Jurkat, Clone E6-1 (cell line): ENCODE results near the gene TSEN54.
A peak's percentile ranks its signal among the peaks of the same experiment; 100 is the strongest.

ENCODE experiments used
- DNase-seq: peaks from one replicate; pipeline ENCODE4 v3.0.0-alpha.2; 2011; ENCODE audit warnings: low read depth, low spot score
- H3K4me3 ChIP-seq: 2 replicates; pipeline ENCODE4 v1.5.1; 2011; ENCODE audit warnings: mild to moderate bottlenecking, low read length, control low read depth, moderate library complexity

TSEN54 gene

GRCh38 chr17:75531721-75532072 is 15.4 kb downstream of the TSEN54 start:
- DNase-seq: no peak
- H3K4me3 ChIP-seq: no peak overlapping the region

GRCh38 chr17:75535119-75535537 is 18.8 kb downstream of the TSEN54 start:
- H3K4me3 ChIP-seq: no peak overlapping the region
- DNase-seq: peak; percentile 30

DNA sequence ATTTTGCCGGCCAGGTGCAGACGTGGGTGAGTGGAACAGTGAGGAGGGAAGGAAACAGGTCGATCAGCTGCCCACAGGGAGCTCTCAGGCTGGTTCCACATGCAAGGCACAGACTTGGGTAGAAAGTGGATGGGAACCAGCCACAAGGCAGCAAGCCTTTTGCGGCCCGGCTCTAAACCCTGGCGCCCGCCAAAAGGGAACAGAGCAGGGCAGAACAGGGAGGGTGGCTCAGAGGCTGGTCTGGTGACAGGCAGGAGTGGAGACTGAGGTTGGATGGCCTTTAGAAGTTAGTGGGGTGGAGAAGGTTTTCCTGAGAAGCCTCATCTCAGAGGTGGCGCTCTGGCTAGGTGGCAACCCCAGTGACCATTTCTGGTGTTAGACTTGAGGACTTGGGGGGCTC is 19.5 kb downstream of the TSEN54 start:
- no peak overlapping the region for H3K4me3 ChIP-seq
- DNase-seq: no peak

- no peak for DNase-seq
- H3K4me3 ChIP-seq: no peak overlapping the region
These were observed 20.0 kb downstream of the TSEN54 start for GRCh38 chr17:75536366-75536765.

GRCh38 chr17:75539967-75540729 is 23.8 kb downstream of the TSEN54 start:
- no peak for DNase-seq
- H3K4me3 ChIP-seq: no peak overlapping the region

GRCh38 chr17:75540923-75541503 is 24.7 kb downstream of the TSEN54 start:
- DNase-seq: no peak
- H3K4me3 ChIP-seq: no peak overlapping the region

DNA sequence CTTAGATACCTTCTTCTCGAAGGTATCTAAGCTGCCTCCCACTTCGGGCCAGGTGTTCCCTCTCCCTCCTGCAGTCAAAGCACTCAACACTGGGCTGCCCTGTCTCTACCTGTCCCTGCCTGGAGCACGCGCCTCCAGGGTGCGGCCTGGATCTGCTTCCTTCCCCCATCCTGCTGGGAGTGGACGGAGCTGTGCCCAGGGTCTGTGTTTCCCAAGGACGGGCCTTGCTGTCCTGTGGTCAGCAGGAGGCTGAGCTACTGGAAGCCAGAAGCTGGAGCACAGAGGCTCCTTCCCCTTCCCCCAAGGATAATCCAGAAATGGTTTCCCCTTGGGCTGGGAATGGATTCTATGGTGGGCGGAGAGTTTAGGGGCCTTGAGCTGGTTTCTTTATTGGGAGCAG is 25.9 kb downstream of the TSEN54 start:
- no peak overlapping the region for H3K4me3 ChIP-seq
- no peak for DNase-seq

GRCh38 chr17:75542728-75543336 is 26.5 kb downstream of the TSEN54 start:
- no peak for DNase-seq
- H3K4me3 ChIP-seq: no peak overlapping the region

GRCh38 chr17:75544250-75544649 is 27.9 kb downstream of the TSEN54 start:
- no peak for DNase-seq
- no peak overlapping the region for H3K4me3 ChIP-seq

- no peak for DNase-seq
These were observed 29.9 kb downstream of the TSEN54 start for GRCh38 chr17:75546181-75546580.

DNA sequence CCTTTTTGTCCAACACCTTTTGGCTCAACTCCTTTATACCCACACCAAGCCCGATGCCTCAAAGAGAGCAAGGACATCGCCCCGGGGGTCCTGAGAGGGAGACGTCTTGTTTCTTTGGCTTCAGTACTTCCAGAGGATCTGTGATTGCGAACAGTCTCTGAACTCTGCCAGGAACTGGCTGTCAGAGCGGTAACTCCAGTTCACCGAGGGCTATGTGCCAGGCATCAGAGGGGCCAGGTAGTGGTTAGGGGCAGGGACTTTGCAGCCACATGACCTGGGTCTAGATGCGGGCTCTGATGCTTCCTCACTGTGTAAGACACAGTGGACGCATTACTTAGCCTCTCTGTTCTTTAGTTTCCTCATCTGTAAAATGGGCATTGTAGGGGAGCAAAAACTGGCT is 30.8 kb downstream of the TSEN54 start:
- H3K4me3 ChIP-seq: no peak overlapping the region
- DNase-seq: no peak

More at GRCh38 chr17:75546181-75546580, 29.9 kb downstream of the TSEN54 start:
- H3K4me3 ChIP-seq: no peak overlapping the region

DNA sequence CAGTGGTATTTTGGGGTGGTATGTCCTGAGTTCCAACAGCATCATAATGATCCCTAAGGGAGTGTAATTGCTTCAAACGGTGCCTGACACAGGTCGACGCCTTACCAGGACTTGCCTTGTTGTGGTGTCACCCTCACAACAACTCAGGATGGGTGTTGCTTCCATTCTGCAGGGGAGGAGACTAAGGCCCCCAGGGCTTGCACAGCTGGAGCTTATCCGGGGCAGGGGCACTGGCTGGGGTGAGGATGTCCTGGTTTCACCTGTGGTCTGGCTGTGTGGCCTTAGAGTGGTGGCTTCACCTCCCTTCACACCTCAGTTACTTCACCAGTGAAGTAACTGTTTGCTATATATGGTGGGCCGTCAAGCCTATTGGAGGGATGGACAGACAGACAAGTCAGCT is 32.5 kb downstream of the TSEN54 start:
- DNase-seq: no peak
- no peak overlapping the region for H3K4me3 ChIP-seq

DNA sequence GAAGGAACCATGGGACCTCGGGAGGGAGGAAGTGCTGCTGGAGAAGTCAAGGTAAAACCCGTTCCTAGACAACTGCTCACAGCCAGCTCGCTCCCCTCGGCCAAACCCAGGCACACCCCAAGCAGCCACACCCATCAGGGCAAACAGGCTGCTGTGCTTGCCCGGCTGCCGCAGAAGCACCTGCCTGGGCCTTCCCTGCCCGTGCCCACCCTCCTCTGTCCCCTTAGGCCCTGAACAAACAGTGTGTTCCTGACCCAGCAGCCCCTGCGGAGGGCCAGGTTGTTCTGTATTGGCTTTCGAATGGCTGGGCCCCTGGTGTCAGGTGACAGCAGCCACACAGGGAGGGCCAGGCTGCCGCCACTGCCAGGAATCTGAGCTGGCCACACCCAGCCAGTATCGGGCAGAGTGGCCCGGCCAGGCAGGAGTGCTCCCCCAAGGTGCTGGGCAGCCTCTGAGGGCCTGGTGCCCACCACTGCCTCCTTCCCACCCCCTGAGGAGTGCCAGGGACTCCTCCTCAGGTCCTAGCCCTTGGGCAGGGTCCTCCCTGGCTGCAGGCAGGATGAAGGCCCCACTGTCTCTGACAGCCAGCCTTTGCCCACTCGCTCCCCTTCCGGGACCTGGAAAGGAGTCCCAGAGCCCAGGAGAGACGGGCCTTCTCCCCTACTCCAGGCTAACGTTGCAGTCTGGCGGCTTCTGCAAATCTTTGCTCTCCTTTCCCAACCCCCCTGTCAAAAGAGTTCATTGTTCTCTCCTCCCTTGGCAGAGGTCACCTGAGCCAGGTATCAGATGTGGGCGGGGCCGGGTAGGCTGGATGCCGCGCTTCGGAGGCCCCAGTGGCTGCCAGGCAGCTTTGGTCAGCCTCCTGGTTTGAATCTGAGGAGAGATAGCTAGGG is 33.2 kb downstream of the TSEN54 start:
- no peak for DNase-seq
- H3K4me3 ChIP-seq: no peak overlapping the region

DNA sequence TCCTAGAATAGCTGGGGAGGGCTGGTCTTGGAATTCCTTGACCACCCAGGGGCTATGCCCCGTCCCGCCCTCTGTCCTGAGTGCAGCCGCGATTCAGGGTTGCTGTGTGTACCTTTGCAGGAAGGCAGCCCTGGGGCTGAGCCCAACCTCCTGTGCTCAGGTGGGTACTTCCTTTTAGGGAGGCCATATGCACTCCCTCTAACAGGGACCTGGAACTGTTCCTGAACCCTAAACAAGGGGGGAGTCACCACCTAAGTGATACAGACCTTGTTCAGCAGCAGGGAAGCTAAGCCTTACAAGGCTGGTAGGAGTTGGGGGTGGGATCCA is 33.8 kb downstream of the TSEN54 start:
- no peak for DNase-seq
- no peak overlapping the region for H3K4me3 ChIP-seq

GRCh38 chr17:75551266-75551665 is 34.9 kb downstream of the TSEN54 start:
- no peak overlapping the region for H3K4me3 ChIP-seq
- no peak for DNase-seq

DNA sequence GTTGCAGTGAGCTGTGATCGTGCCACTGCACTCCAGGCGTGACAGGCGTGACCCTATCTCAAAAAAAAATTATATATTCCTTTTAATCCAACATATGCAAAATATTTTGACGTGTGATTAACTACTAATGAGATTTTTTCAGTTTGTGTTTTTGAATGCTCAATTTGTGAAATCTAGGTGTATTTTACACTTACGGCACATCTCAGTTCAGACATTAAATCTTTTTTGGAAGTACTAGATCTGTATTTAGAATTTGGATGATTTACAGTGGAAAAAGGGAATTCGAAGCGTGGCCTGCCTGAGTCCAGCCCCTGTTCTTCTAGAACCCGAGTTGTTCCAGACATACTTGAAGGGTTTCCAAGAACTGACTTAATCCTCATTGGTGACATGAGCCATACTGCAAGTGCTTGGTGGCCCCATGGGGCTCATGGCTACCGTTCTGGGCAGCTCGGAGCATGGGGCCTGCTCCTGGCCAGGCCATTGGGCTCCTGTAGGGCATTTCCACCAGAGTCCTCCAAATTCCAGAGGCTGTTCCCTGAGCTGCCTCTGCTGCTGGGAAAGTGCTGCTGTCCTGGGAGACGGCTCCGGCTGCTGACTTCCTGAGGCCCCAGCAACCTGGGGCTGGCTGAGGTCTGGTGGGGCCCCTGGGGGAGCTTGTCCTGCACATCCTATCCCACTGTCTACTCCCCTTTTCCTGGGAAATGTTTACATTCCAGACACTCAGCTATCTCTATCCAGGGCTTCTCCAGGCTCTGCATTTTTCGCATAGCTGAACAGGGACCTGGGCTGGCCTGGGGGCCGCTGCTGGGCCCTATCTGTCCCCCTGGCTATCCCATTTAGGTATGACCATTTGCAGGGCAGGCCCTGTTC is 36.3 kb downstream of the TSEN54 start:
- no peak overlapping the region for H3K4me3 ChIP-seq
- no peak for DNase-seq

DNA sequence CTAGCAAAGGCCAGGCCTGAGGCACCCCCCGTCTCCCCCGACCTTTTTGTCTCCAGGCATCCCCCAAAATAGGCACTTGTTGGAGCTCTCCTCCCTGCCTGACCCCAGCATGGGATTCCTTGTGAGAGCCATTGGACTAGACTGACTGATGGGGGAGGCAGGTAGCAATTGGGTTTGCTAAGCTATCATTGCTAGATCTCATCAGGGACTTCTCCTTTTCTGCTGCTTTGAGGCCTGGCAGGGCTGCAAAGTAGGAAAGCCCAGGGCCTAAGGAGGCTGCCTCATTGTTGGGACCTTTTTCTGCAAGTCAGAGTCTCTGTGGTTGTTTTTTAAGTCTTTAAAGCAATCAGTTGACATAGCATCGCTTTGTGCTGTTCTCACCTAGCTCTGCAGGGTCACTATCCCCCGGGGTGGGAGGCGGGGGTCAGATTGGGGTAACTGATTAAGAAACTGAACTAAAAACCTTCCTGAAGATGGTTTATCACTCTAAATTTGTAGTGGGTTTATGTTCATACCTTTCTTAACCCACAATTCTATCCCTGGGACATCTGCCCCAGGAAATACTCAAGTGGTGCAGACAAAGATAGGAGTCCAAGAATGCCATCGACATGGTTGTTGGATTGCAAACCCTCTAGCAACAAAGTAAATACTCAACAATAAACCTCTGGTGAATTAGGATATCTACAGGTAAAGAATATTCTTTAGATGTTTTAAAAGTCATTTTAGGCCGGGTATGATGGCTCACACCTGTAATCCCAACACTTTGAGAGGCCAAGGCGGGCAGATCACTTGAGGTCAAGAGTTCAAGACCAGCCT is 37.2 kb downstream of the TSEN54 start:
- DNase-seq: no peak
- no peak overlapping the region for H3K4me3 ChIP-seq

- no peak overlapping the region for H3K4me3 ChIP-seq
- DNase-seq: no peak
These were observed 39.4 kb downstream of the TSEN54 start for GRCh38 chr17:75555679-75556153.
